OCI-LY7 (cell line): ENCODE results near the gene NAB2.

ENCODE experiments used
- CTCF ChIP-seq: fragments of 200-600 bp; sonication (generic); conservative IDR thresholded peaks from 2 replicates; pipeline ENCODE4 v1.5.1; 2014; ENCODE audit warnings: mild to moderate bottlenecking, antibody characterized with exemption, low read length, moderate library complexity, mixed read lengths
- EZH2phosphoT487 ChIP-seq: fragments of 200-600 bp; sonication (generic); IDR thresholded peaks from 2 replicates; pipeline ENCODE4 v1.6.1; 2018; ENCODE audit warnings: low read depth, borderline replicate concordance, mild to moderate bottlenecking, mixed run types, antibody characterized with exemption, low read length, moderate library complexity, mixed read lengths

- TF ChIP-seq EZH2phosphoT487 (no peak), CTCF (no peak)
Observed at GRCh38 chr12:57057067-57057751, 31.7 kb upstream of the NAB2 start.
